GM18502 (cell line): ENCODE measurements around the gene KRTAP4-6.
"Not testable (repeated sequence)": the region's sequence is repeated elsewhere in the genome, so short reads cannot be mapped to it uniquely, and the experiment has no call there.

Experiments used
- ATAC-seq: cut with Tn5 transposase; IDR thresholded peaks from one replicate; pipeline ENCODE4 v1.9.1; 2021; ENCODE audit warnings: mild to moderate bottlenecking; ENCODE audit not compliant: unreplicated experiment, poor library complexity

Gene KRTAP4-6

GRCh38 chr17:41140360-41141131, at the start of gene KRTAP4-6:
TSS of gene KRTAP4-6 (minus strand) at chr17:41140544. CDS start at chr17:41140487, 57 bp downstream.
- ATAC-seq, result no peak

GRCh38 chr17:41189837-41190318, 49.5 kb upstream of the KRTAP4-6 start, which contains the start of gene KRTAP9-1:
TSS of gene KRTAP9-1 (plus strand) at chr17:41189887. CDS start at chr17:41189887, 0 bp downstream.
- not testable (repeated sequence) for ATAC-seq

- ATAC-seq, result no peak
Measured at GRCh38 chr17:41186872-41187271, 46.5 kb upstream of the KRTAP4-6 start.

- ATAC-seq, result no peak
Measured at GRCh38 chr17:41185001-41185400, 44.7 kb upstream of the KRTAP4-6 start.

GRCh38 chr17:41184480-41184961, 44.2 kb upstream of the KRTAP4-6 start, which contains the start of gene KRTAP4-1:
TSS of gene KRTAP4-1 (minus strand) at chr17:41184911. CDS start at chr17:41184854, 57 bp downstream.
- ATAC-seq, result no peak

- no peak for ATAC-seq
Measured at GRCh38 chr17:41178843-41179616, 38.7 kb upstream of the KRTAP4-6 start.

- ATAC-seq, result no peak
Measured at GRCh38 chr17:41178341-41178740, 38.0 kb upstream of the KRTAP4-6 start.

- no peak for ATAC-seq
Measured at GRCh38 chr17:41177727-41178271, 37.5 kb upstream of the KRTAP4-6 start, which contains the start of gene KRTAP4-2. TSS of gene KRTAP4-2 (minus strand) at chr17:41178221. CDS start at chr17:41178164, 57 bp downstream.

- ATAC-seq, result no peak
Measured at GRCh38 chr17:41176744-41177387, 36.5 kb upstream of the KRTAP4-6 start.

- no peak for ATAC-seq
Measured at GRCh38 chr17:41171886-41172285, 31.5 kb upstream of the KRTAP4-6 start.

- ATAC-seq, result no peak
Measured at GRCh38 chr17:41168121-41168520, 27.8 kb upstream of the KRTAP4-6 start, which contains the start of gene KRTAP4-3. TSS of gene KRTAP4-3 (minus strand) at chr17:41168221. CDS start at chr17:41168172, 49 bp downstream.

- no peak for ATAC-seq
Measured at GRCh38 chr17:41167561-41167960, 27.2 kb upstream of the KRTAP4-6 start.

- no peak for ATAC-seq
Measured at GRCh38 chr17:41163828-41164227, 23.5 kb upstream of the KRTAP4-6 start.

GRCh38 chr17:41160648-41161047, 20.3 kb upstream of the KRTAP4-6 start, which contains the start of gene KRTAP4-4:
TSS of gene KRTAP4-4 (minus strand) at chr17:41160748. CDS start at chr17:41160691, 57 bp downstream.
- ATAC-seq, result no peak

- ATAC-seq, result not testable (repeated sequence)
Measured at GRCh38 chr17:41160190-41160589, 19.8 kb upstream of the KRTAP4-6 start.

GRCh38 chr17:41153856-41154255, 13.5 kb upstream of the KRTAP4-6 start:
- ATAC-seq, result no peak

- no peak for ATAC-seq
Measured at GRCh38 chr17:41151525-41151924, 11.2 kb upstream of the KRTAP4-6 start.

GRCh38 chr17:41150026-41150425, 9.7 kb upstream of the KRTAP4-6 start:
- ATAC-seq, result no peak

GRCh38 chr17:41149652-41149985, 9.3 kb upstream of the KRTAP4-6 start, which contains the start of gene KRTAP4-5:
TSS of gene KRTAP4-5 (minus strand) at chr17:41149825. CDS start at chr17:41149767, 58 bp downstream.
- no peak for ATAC-seq
